ENCODE data around the gene FBXO44.
A peak's percentile ranks its signal among the peaks of the same experiment; 100 is the strongest.

FBXO44 gene

DNA sequence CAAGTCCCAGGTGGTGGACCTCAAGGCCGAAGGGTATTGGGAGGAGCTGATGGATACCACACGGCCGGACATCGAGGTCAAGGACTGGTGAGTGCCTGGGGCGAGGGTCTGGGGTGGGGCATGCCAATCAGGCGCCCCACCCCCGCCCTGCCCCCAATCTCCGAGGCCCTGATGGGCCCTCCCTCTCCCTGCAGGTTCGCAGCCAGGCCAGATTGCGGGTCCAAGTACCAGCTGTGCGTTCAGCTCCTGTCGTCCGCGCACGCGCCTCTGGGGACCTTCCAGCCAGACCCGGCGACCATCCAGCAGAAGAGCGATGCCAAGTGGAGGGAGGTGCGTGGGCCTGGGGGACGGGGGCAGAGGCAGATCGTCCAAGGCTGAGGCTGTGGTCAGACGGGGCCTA lies 3.9 kb downstream of the FBXO44 start:
- DNase-seq (ENCODE audit: low read depth) = no peak

- no peak for DNase-seq (ENCODE audit: low read depth)
These were observed 5.1 kb downstream of the FBXO44 start for GRCh38 chr1:11659748-11660147.

GRCh38 chr1:11661103-11661502 lies 6.4 kb downstream of the FBXO44 start:
- no peak for DNase-seq (ENCODE audit: low read depth)

DNA sequence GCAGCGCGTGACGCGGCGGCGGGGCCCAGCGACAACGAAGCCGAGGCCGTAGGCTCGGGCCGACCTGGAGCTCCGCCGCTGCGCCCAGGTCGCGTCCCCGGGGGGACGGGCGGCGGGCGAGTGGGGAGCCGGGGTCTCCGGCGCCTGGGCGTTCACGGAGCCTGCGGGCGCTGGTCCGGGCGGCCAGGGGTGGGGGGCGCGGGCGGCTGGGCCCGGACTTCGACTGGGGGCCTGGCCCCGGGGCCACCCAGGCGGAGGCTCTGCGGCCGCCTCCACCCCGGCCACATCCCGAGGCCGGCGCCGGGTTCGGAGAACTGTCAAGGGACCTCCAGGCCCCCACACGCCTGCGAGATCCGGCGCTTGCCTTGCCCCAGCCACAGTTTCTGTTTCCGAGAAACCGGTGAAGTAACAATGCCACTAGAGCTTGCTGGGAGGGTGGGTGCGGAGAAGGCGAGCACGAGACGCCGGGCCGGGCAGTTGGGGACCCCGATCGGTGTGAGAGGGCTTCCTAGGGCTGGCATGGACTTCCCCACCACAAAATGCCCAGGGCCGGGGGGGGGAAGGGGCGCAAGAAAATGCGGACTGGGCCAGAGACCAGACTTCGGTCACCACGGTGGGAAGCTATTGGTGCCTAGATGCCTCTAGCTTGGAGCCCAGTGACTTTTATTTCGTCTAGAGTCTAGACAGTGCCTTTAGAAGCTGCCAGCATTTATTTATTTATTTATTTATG lies 9.8 kb downstream of the FBXO44 start:
- DNase-seq (ENCODE audit: low read depth) = peak; percentile 43

- no peak for DNase-seq (ENCODE audit: low read depth)
These were observed 13.8 kb downstream of the FBXO44 start for GRCh38 chr1:11668516-11668915.

DNA sequence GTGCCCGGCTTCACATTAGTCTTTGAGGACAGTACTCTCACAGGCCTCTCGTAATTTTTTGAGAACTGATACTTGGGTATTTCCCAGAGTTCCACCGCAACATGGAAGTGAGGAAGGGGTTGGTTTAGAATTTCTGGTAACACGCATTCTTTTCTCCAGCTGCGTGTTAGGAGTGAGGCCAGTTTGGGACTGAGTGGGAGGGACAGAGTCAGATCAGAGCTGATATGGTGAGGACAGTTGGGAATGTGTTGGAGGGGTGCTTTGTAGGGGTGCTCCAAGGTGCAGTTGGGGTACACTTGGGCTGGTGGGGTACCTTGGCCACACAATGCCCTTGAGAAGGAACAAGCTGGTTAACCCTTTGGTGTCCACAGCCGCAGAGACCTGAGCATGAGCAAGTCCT lies 16.1 kb downstream of the FBXO44 start:
- no peak for DNase-seq (ENCODE audit: low read depth)

- DNase-seq (ENCODE audit: low read depth) = no peak
These were observed 16.5 kb downstream of the FBXO44 start for GRCh38 chr1:11671205-11671543.

DNA sequence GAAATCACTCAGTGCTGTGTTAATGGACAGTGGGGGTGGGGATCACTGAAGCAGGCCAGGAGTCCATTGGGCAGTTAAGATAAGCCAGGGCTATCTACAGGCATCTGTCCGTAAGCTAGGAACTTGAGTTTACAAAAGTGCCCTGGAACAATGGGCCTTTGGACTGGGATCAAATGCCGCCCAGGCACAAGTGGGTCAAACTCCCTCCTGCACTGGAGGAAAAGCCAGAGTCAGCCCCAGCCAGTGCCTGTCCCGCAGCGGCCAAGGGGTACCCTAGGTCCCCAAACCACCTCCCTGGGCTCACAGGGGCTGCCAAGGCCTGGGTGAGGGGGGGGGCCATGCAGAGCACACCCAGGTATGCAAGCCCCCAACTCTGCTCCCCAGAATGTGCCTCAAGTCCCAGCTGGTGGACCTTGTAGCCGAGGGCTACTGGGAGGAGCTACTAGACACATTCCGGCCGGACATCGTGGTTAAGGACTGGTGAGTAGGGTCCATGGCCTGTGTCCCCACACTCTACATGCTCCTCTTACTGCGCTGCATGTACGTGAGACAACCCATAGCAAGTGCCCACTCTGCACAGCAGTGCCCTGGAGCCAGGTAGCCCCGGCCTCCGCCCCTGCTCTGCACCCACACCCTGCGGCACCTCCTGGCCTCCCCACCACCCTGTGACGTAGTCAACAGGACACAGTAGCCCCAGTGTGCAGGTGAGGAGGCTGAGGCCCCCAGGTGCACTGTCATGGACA lies 17.0 kb downstream of the FBXO44 start:
- DNase-seq (ENCODE audit: low read depth) = no peak

GRCh38 chr1:11673089-11673769 lies 18.6 kb downstream of the FBXO44 start:
- no peak for DNase-seq (ENCODE audit: low read depth)

GRCh38 chr1:11674488-11674887 lies 19.8 kb downstream of the FBXO44 start:
- no peak for DNase-seq (ENCODE audit: low read depth)

- no peak for DNase-seq (ENCODE audit: low read depth)
These were observed 20.6 kb downstream of the FBXO44 start for GRCh38 chr1:11675325-11675724.

DNA sequence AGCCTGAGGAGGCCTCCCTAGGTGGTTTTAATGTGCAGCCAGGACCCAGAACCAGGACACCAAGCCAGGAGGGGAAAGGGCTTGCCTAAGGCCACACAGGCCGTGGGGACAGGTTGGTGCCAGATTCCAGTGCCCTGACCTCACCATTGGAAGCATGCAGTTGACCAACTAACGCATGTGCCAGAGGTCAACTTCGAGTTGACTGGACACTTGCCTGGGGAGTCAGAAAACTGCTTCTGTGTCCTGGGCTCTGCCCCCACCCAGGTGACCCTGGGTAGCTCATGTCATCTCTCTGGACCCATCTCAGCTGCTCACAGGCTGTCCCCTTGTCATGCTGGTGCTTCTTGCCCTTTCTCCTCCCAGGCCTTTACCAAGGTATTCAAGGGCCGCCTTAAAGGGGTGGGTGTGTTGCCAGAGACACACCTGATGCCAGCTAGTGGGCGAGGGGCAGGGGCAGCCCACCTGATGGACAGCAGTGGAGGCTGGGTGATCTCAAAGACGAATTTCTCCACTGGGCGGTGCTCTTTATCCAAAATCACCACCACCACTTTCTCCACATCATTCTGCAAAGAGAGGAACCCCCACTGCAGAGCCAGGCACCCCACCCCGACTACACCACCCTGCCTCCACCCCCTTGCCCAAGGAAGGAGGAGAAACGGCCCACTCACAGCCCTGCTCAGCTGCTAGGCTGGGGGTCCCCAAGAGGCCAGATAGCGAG lies 21.9 kb downstream of the FBXO44 start:
- DNase-seq (ENCODE audit: low read depth) = no peak

DNA sequence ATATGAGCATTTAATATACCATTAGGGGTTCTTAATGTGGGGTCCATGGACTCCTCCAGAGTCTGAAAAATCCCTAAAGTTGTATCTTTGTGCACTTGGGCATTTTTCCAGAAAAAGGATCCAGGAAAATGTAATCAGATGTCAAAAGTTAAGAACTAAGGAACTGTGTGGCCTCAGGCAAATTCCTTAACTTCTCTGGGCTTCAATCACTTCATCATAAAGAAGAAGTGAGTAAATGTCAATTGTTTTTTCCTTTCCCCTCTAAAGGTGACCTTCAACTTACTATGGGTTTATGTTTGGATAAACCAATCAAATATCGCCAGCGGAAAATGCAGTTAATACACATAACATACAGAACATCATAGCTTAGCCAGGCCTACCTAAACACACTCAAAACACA lies 23.8 kb downstream of the FBXO44 start:
- DNase-seq (ENCODE audit: low read depth) = no peak

DNA sequence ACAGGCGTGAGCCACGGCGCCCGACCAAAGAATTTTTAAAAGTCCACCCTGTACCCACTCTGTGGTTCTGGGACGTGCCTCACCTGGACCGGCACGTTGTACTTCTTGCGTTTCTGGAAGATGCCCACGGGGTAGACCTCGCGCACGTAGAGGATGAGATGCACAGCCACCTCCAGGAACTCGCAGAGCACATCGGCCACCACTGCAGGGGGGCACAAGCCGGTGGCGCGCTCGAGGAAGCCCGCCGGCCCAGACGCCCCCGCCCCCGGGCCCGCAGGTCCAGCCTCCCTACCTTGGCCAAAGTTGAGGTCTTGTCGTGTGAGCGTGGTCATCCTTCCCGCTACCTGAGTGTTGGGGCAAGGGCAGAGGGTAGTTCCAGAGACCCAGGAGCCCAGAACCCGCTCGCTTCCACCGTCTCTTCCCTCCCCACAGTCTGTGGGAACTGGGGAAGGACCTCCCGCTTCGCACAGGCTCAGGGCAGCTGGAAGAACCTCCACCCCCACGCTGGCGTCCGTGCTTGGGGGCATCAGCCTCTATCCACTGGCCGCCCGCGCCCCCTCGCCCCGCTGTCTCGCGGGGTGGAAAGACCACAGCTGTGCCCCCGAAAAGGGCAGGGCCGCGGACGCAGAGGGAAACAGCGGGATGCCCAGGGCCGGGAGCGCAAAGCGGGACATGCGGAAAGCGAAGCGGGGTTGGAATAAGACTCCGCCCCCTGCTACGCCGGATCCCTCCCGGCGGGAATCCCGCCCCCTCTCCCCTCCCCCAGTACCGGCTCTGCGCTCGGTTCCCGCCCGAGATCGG lies 25.8 kb downstream of the FBXO44 start:
- no peak for DNase-seq (ENCODE audit: low read depth)

GRCh38 chr1:11681071-11681771 lies 26.5 kb downstream of the FBXO44 start, which contains the start of gene MAD2L2:
Gene MAD2L2 (minus strand): TSS chr1:11681148. CDS start chr1:11680601, 547 bp downstream.
- peak; percentile 76 for DNase-seq (ENCODE audit: low read depth)

DNA sequence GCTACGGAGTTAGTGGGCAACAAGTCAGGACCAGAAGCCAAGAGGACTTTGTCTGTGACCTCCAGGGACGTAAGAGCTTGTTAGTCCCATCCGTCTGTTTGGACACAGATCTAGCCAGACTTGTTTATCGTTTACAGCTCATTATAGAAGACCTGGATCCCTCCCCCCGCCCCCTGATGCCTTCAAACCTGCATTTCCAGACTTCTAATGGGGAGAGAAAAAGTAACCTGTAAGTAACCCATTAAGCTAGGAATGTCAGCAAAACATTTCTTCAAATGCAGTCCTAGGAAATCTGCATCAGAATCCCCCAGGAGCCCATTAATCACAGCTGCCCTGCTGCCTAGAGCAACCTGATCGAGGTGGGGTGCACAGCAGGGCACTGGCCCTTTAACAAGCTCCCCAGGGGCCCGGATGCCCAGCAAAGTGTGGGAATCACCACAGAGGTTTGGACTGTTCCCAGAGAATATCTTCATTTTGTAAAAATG lies 27.7 kb downstream of the FBXO44 start:
- no peak for DNase-seq (ENCODE audit: low read depth)

GRCh38 chr1:11682799-11683198 lies 28.1 kb downstream of the FBXO44 start:
- DNase-seq (ENCODE audit: low read depth) = no peak

- no peak for DNase-seq (ENCODE audit: low read depth)
These were observed 29.4 kb downstream of the FBXO44 start for GRCh38 chr1:11684070-11684469.

DNA sequence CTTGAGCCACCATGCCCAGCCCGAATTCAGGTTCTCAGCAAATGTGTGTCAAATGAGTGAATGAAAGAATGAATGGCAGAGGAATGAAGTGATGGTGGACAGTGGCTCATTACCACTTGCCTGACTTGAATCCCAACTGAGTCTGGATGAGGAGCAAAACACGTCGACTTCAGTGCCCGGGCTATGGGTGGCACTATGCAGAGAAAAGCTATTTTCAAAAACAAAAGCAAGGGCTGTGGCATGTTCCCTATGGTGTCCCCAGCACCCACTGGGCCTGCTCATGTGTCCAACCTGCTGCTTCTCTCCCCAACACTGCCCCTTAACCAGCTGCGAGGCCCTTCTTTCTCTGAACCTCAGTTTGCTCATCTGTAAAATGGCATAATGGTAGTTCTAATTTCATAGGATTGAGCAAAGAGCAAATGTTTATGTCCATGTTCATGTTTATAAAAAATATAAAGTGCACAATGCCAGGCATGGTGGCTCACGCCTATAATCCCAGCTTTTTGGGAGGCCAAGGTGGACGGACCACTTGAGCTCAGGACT lies 30.6 kb downstream of the FBXO44 start:
- no peak for DNase-seq (ENCODE audit: low read depth)

DNA sequence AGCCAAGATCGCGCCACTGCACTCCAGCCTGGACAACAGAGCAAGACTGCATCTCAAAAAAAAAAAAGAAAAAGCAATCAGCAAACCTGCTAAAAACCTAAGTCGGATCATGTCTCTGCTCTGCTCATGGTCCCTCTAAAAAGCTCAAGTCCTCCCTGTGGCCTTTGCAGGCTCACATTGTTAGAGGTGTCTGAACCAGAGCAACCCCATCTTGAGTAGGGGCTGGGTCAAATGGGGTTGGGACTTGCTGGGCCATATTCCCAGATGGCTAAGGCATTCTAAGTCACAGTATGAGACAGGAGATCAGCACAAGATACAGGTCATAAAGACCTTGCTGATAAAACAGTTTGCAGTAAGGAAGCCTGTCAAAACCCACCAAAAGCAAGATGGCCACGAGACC lies 33.8 kb downstream of the FBXO44 start:
- no peak for DNase-seq (ENCODE audit: low read depth)
